Left cardiac atrium (tissue), 4 donors: ENCODE data around the gene TBCK. TPM values are rescaled to one million over a fixed set of nuclear protein-coding genes. Genes with fewer than 3 reads are reported as not detected.
"Not testable (repeated sequence)": the region's sequence is repeated elsewhere in the genome, so short reads cannot be mapped to it uniquely, and the experiment has no call there.

Source experiments
- ATAC-seq, 2 donors: fragments of 200-7000 bp; cut with Tn5 transposase; one replicate each; pipeline ENCODE4 v1.9.1; 2020; ENCODE audit warnings: mild to moderate bottlenecking in 2 of 2, moderate library complexity in 2 of 2
- DNase-seq: peaks from one replicate; pipeline ENCODE4 v3.0.0-alpha.2; 2020
- intact Hi-C, 2 donors: fragments of 100-400 bp; cut with DNase I; formaldehyde crosslinking; loops; one replicate each; pipeline versions ENCODE4 v1.14.1 to v1.15.1; 2022 to 2023
- total RNA-seq, 2 donors: library from RNA; stranded (reverse); fragmentation: NEBNext Ultra II Directional; extraction: Animal tissue kit (Norgen Biotek cat#: 25700); gene quantifications; one replicate each; pipeline ENCODE4 v1.2.1, GENCODE V29; 2021
- donor health status: DM: no; HTN: yes; CAD: no.
- donor health status: DM: no; HTN: yes; CAD: no; lungs with severe emphysema.
- donor health status: DM: yes; HTN: yes; CAD: no.
- donor health status: Dilated cardiomyopathy.

Gene TBCK
- total RNA-seq, 2 donors from 2014 or later = 19.4 to 22.8 TPM

GRCh38 chr4:106162278-106162677, 153.7 kb downstream of the TBCK start:
- intact Hi-C loops = no loop called here

DNA sequence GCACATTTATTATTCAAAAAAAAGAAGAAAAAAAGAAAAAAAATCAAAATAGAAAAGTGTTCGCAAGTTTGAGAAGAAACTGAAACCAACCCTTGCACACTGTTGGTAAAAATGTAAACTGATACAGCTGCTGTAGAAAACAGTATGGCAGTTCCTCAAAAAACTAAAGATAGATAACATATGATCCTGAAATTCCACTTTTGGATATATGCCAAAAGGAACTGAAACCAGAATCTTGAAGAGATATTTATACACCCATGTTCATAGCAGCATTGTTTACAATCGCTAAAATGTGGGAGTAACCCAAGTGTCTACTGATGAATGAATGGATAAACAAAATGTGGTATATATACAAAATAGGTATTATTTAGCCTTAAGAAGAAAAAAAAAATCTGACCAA, 155.4 kb downstream of the TBCK start:
- DNase-seq (no peak), ATAC-seq (no peak)
- intact Hi-C loops = no loop called here

More at GRCh38 chr4:106162278-106162677, 153.7 kb downstream of the TBCK start:
- no peak for ATAC-seq
- no peak for DNase-seq

DNA sequence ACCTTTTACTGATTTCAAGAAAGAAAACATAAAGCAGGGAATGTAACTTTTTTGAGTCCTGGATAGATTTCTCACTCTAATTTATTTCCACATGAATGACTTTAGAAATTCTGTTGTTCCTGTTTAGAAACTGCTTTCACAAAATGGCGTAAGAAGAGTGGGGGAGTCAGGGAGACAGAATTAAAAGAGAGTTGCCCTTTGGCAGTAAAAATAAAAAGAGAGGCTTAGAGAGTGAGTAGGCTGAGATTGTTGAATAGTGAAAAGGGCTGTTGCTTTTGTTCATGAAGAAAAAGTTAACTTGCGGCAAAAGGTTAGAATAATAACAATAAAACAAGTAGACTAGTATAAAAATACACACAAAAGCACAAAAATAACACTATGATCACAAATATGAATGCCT, 166.1 kb downstream of the TBCK start:
- ATAC-seq = no peak
- intact Hi-C loops = no loop called here

DNA sequence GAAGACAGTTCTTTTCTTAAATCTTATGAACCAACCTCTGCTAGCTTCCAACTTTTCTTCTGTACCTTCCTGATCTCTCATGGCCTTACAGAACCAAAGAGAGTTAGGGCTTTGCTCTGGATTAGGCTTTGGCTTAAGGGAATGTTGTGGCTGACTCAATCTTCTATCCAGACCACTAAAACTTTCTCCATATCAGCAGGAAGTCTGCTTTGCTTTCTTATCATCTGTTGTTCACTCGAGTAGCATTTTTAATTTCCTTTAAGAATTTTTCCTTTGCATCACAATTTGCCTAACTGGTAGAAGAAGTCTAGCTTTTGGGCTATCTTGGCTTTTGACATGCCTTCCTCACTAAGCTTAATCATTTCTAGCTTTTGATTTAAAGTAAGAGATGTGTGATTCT, 167.0 kb downstream of the TBCK start:
- DNase-seq (no peak), ATAC-seq (no peak)
- intact Hi-C loops = no loop called here

More for the DNA sequence above, 166.1 kb downstream of the TBCK start:
- no peak for DNase-seq

GRCh38 chr4:106142616-106143127, 173.3 kb downstream of the TBCK start:
- intact Hi-C loops = no loop called here
- ATAC-seq = no peak
- no peak for DNase-seq

DNA sequence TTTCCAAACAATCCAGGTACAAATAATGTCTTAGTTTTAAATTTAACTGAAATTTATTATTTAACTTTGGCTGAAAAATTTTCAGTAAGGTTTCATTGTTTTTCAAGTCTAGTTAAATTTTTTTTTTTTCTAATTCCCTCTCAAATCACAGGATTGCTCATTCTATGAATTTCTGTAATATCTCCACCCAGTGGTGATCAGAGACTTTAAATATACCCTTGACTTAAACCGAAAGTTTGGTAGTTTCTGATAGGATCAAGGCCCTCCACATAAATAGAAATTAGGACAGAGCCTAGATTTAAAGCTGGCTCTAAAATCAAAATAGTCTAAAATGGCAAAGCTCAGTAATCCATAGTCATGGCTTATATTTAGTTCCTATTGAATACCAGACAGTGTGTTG, 175.4 kb downstream of the TBCK start:
- ATAC-seq = no peak

GRCh38 chr4:106136777-106137331, 179.2 kb downstream of the TBCK start:
- ATAC-seq = no peak
- DNase-seq = no peak
- intact Hi-C loops = no loop called here

More for the DNA sequence above, 175.4 kb downstream of the TBCK start:
- intact Hi-C loops = no loop called here
- no peak for DNase-seq

DNA sequence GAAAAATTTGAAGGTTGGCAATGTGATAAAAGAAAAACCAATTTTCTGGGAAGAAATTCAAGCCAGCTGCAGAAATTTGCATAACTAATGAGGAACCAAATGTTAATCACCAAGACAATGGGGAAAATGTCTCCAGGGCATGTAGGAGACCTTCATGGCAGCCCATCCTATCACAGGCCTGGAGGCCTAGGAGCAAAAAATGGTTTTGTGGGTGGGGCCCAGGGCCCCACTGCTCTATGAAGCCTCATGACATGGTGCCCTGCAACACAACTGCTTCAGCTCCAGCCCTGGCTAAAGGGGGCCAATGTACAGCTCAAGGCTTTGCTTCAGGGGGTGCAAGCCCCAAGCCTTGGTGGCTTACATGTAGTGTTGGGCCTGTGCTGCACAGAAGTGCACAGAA, 184.0 kb downstream of the TBCK start:
- DNase-seq (no peak), ATAC-seq (no peak)
- intact Hi-C loops = no loop called here

DNA sequence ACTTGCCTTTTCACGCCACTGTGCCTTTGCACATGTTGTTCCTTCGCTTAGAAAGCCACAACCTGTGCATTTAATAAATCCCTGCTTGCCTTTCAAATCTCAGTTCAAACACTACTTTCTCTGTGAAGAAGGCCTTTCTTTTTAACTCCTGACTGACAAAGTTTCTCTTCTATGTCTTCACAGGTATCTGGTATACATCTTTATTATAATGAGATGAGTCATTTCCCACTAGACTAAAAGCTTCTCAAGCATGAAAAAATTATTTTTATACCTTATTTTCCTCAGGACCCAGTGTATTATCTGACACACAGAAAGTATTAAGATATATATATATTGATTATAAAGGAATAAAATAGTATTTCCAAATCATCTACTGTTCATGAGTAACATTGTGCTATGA, 189.9 kb downstream of the TBCK start:
- no peak for DNase-seq
- intact Hi-C loops = no loop called here
- no peak for ATAC-seq

GRCh38 chr4:106119949-106120555, 196.0 kb downstream of the TBCK start:
- intact Hi-C loops, ATAC-seq, DNase-seq: not testable (repeated sequence)

- intact Hi-C loops = no loop called here
- DNase-seq = no peak
- no peak for ATAC-seq
Measured at GRCh38 chr4:106116025-106116424, 200.0 kb downstream of the TBCK start.

DNA sequence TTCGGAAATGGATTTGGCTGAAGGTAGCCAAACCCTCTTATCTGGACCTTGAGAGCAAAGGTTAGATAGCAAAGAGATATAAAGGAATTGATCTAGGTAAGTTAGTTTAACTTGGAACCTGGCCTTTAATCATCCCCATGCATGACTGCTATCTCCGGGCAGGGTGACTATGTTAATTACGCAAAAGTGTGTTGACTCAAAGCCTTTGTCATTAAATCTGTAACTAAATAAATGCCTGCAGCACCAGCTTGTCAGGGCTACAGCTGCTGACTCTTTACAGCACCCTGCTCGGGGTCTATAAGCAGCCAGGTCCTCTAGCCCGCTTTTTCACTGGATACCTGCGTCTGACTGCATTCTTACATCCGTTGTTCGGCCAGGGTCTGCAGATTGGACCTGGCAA, 201.7 kb downstream of the TBCK start:
- ATAC-seq (no peak), DNase-seq (no peak)
- intact Hi-C loops = no loop called here

GRCh38 chr4:106111778-106112469, 204.1 kb downstream of the TBCK start:
- intact Hi-C loops, ATAC-seq, DNase-seq: not testable (repeated sequence)

DNA sequence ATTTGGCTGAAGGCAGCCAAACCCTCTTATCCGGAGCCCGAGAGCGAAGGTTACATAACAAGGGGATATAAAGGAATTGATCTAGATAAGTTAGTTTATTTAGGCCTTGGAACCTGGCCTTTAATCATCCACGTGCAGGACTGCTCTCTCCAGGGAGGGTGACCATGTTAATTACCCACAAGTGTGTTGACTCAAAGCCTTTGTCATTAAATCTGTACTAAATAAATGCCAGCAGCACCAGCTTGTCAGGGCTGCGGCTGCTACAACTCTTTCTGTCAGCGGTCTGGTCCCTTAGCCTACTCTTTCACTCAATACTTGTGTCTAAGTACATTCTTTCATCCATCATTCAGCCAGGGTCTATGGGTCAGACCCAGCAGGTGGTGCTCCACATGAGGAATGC, 206.1 kb downstream of the TBCK start:
- ATAC-seq (no peak), DNase-seq (no peak)
- intact Hi-C loops = no loop called here

- intact Hi-C loops = no loop called here
- DNase-seq (no peak), ATAC-seq (no peak)
Measured at GRCh38 chr4:106105697-106106096, 210.3 kb downstream of the TBCK start.

- no peak for DNase-seq
- intact Hi-C loops = no loop called here
- ATAC-seq = no peak
Measured at GRCh38 chr4:106104276-106104675, 211.7 kb downstream of the TBCK start.

- no peak for ATAC-seq
- DNase-seq = no peak
- intact Hi-C loops = no loop called here
Measured at GRCh38 chr4:106096454-106096853, 219.6 kb downstream of the TBCK start.

GRCh38 chr4:106095408-106095807, 220.6 kb downstream of the TBCK start:
- DNase-seq (no peak), ATAC-seq (no peak)
- intact Hi-C loops = no loop called here

- ATAC-seq = no peak
- intact Hi-C loops = no loop called here
- DNase-seq = no peak
Measured at GRCh38 chr4:106092361-106093040, 223.5 kb downstream of the TBCK start.

DNA sequence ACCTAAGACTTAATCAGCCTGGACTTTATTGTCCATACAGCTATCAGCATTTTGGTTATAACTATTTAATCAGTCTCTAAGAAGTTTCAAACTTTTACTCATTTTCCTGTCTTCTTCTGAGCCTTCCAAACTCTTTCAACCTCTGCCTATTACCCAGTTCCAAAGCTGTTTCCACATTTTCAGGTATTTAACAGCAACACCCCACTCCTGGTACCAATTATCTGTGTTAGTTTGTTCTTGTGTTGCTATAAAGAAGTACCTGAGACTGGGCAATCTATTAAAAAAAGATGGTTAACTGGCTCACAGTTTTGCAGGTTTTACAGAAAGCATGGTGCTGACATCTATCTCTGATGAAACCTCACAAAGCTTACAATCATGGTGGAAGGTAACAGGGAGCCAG, 225.2 kb downstream of the TBCK start:
- DNase-seq (no peak), ATAC-seq (no peak)
- intact Hi-C loops = no loop called here
